Esophagus squamous epithelium (tissue), 4 donors: Measurements from ENCODE around the gene LEKR1.

Experiments
- CTCF ChIP-seq, 6 experiments: fragments of 450-650 bp in 4 of 6; fragments of 200-600 bp in 2 of 6; sonication (generic) in 2 of 6; IDR thresholded peaks; one replicate each; pipeline ENCODE4 v1.5.1; 2016 to 2019; ENCODE audit warnings: antibody characterized with exemption in 6 of 6, mild to moderate bottlenecking in 4 of 6, moderate library complexity in 4 of 6
- POLR2A ChIP-seq, 4 donors: fragments of 450-650 bp; IDR thresholded peaks; one replicate each; pipeline ENCODE4 v1.6.1; 2017; ENCODE audit warnings: antibody characterized with exemption in 4 of 4, mild to moderate bottlenecking in 4 of 4, moderate library complexity in 3 of 4

GRCh38 chr3:157094301-157094700 lies 268.1 kb downstream of the LEKR1 start:
- no peak for TF ChIP-seq CTCF (IDR thresholded peaks at IDR 0.05)
- no peak for TF ChIP-seq POLR2A (IDR thresholded peaks at IDR 0.05)
